OCI-LY3 (cell line): ENCODE data around the gene PSEN1.

Source experiments
- H2AFZ ChIP-seq: fragments of 200-600, 300-600 bp; shearing (Covaris generic); 2 replicates; pipeline ENCODE4 v1.6.0; 2014; ENCODE audit warnings: antibody characterized with exemption, low read depth, low read length
- H3K27ac ChIP-seq: fragments of 200-600, 300-600 bp; sonication (generic); 2 replicates; pipeline ENCODE4 v1.5.1; 2014; ENCODE audit warnings: mild to moderate bottlenecking, low read length, moderate library complexity, mixed read lengths
- H3K27me3 ChIP-seq: fragments of 200-600, 300-600 bp; sonication (generic); 2 replicates; pipeline ENCODE4 v1.6.1; 2014; ENCODE audit warnings: low read depth, low read length, mixed read lengths
- H3K36me3 ChIP-seq: fragments of 200-600, 300-600 bp; sonication (generic); replicated peaks from 2 replicates; pipeline ENCODE3; 2014; ENCODE audit warnings: low read depth, low read length, mixed read lengths
- H3K4me1 ChIP-seq: fragments of 300-600, 200-600 bp; sonication (generic); 2 replicates; pipeline ENCODE4 v1.6.1; 2014; ENCODE audit warnings: low read length, mixed read lengths
- H3K4me2 ChIP-seq: fragments of 200-600, 300-600 bp; sonication (generic); 2 replicates; pipeline ENCODE4 v1.6.1; 2014; ENCODE audit warnings: low read length, mixed read lengths
- H3K4me3 ChIP-seq: fragments of 300-600, 200-600 bp; sonication (generic); 2 replicates; pipeline ENCODE4 v1.5.1; 2014; ENCODE audit warnings: antibody characterized with exemption, mild to moderate bottlenecking, low read length, moderate library complexity
- H3K79me2 ChIP-seq: fragments of 300-600, 200-600 bp; shearing (Covaris generic); 2 replicates; pipeline ENCODE4 v1.6.1; 2014; ENCODE audit warnings: mild to moderate bottlenecking, low read length, mixed read lengths
- H3K9ac ChIP-seq: fragments of 300-600, 200-600 bp; shearing (Covaris generic); 2 replicates; pipeline ENCODE4 v1.6.0; 2014; ENCODE audit warnings: mild to moderate bottlenecking, low read length, moderate library complexity
- H3K9me3 ChIP-seq: fragments of 200-600, 300-600 bp; shearing (Covaris generic); 2 replicates; pipeline ENCODE4 v1.6.1; 2014; ENCODE audit warnings: low read length, mixed read lengths; ENCODE audit not compliant: insufficient read depth
- H4K20me1 ChIP-seq: fragments of 200-600, 300-600 bp; sonication (generic); 2 replicates; pipeline ENCODE4 v1.6.1; 2016; ENCODE audit warnings: low read length, mixed read lengths; ENCODE audit not compliant: insufficient read depth
- CTCF ChIP-seq: fragments of 200-600, 300-600 bp; sonication (generic); IDR thresholded peaks from 2 replicates; pipeline ENCODE4 v1.5.1; 2014; ENCODE audit warnings: antibody characterized with exemption, low read length, low read depth
- EZH2phosphoT487 ChIP-seq: fragments of 200-600 bp; shearing (Covaris generic); IDR thresholded peaks from 2 replicates; pipeline ENCODE4 v1.6.1; 2018; ENCODE audit warnings: antibody characterized with exemption, mixed run types, low read depth

The PSEN1 gene

GRCh38 chr14:73203527-73203926, 67.2 kb downstream of the PSEN1 start:
- H2AFZ ChIP-seq, result no peak overlapping the region
- H3K9ac ChIP-seq, result no peak overlapping the region
- no peaks in the 10 kb centered on the region for H3K27me3 ChIP-seq
- H3K9me3 ChIP-seq, result no peaks in the 10 kb centered on the region
- H3K27ac ChIP-seq, result no peak overlapping the region
- H3K4me2 ChIP-seq, result no peak overlapping the region
- no peaks in the 10 kb centered on the region for H3K79me2 ChIP-seq
- H4K20me1 ChIP-seq, result no peaks in the 10 kb centered on the region
- TF ChIP-seq EZH2phosphoT487, result no peak
- TF ChIP-seq CTCF, result no peak
- no peak overlapping the region for H3K4me3 ChIP-seq
- H3K36me3 ChIP-seq, result peaks cover 27% of the 10 kb centered on the region
- no peaks in the 10 kb centered on the region for H3K4me1 ChIP-seq

GRCh38 chr14:73207615-73208014, 71.3 kb downstream of the PSEN1 start:
- Histone ChIP-seq H3K36me3 (peaks cover 45% of the 10 kb centered on the region), H3K27me3 (no peaks in the 10 kb centered on the region)

DNA sequence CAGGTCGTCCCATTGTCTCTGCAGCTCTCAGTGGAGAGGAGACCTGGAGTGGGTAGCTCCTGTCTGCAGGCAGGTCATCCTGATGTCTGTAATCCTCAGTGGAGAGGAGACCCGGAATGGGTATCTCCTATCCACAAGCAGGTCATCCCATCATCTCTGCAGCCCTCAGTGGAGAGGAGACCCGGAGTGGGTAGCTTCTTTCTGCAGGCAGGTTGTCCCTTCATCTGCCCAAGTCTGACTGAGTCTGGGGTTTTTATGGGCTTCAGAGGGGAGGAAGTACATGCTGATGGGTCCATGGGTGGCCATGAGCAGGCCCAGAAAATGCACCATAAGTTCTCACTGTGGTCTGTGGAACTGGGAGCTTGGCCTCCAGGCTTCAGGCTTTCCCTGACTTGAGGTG, 72.1 kb downstream of the PSEN1 start:
- Histone ChIP-seq H3K27ac (no peak overlapping the region), H3K4me2 (no peak overlapping the region), H2AFZ (no peak overlapping the region), H3K4me3 (no peak overlapping the region), H3K4me1 (no peaks in the 10 kb centered on the region), H3K9ac (no peak overlapping the region), H3K36me3 (peaks cover 50% of the 10 kb centered on the region), H4K20me1 (no peaks in the 10 kb centered on the region), H3K9me3 (no peaks in the 10 kb centered on the region), H3K79me2 (no peaks in the 10 kb centered on the region), H3K27me3 (no peaks in the 10 kb centered on the region)
- no peak for TF ChIP-seq CTCF
- TF ChIP-seq EZH2phosphoT487, result no peak

More at GRCh38 chr14:73207615-73208014, 71.3 kb downstream of the PSEN1 start:
- no peak overlapping the region for H3K9ac ChIP-seq
- no peak overlapping the region for H3K4me3 ChIP-seq
- H3K27ac ChIP-seq, result no peak overlapping the region
- no peaks in the 10 kb centered on the region for H3K79me2 ChIP-seq
- no peaks in the 10 kb centered on the region for H4K20me1 ChIP-seq
- H2AFZ ChIP-seq, result no peak overlapping the region
- H3K4me1 ChIP-seq, result no peaks in the 10 kb centered on the region
- TF ChIP-seq EZH2phosphoT487 (no peak), CTCF (no peak)
- H3K9me3 ChIP-seq, result no peaks in the 10 kb centered on the region
- no peak overlapping the region for H3K4me2 ChIP-seq

DNA sequence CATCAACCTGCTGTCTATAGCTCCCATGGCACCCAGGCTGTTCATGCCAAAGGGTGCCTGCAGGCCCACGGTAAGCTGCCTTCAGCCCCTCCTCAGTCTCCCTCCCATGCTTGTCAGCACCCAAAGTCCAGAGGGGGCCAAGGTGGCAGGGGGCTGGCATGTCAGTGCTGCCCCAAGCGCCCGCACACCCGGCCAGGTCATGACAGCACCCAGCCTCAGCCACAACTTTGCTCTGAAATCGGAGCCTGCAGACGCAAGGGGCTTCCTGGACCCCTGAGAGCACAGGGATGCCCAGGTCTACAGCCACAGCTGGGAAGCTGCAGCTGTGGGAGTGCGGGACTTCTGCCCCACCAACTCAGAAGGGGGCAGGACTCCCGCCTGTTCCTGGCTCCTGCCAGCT, 72.5 kb downstream of the PSEN1 start:
- H3K9me3 ChIP-seq, result no peaks in the 10 kb centered on the region
- H3K36me3 ChIP-seq, result peaks cover 52% of the 10 kb centered on the region
- no peaks in the 10 kb centered on the region for H4K20me1 ChIP-seq
- no peaks in the 10 kb centered on the region for H3K4me1 ChIP-seq
- H3K27ac ChIP-seq, result no peak overlapping the region
- no peak overlapping the region for H3K4me3 ChIP-seq
- H3K4me2 ChIP-seq, result no peak overlapping the region
- H3K9ac ChIP-seq, result no peak overlapping the region
- no peaks in the 10 kb centered on the region for H3K27me3 ChIP-seq
- no peaks in the 10 kb centered on the region for H3K79me2 ChIP-seq
- TF ChIP-seq EZH2phosphoT487 (no peak), CTCF (no peak)
- H2AFZ ChIP-seq, result no peak overlapping the region
